OCI-LY1 (cell line): ENCODE results near the gene IFTAP.

Source experiments
- H2AFZ ChIP-seq: fragments of 200-600 bp; sonication (generic), shearing (Covaris generic); 2 replicates; pipeline ENCODE4 v1.6.0; 2014; ENCODE audit warnings: antibody characterized with exemption, mild to moderate bottlenecking, low read length
- H3F3A ChIP-seq: fragments of 200-600 bp; sonication (generic), shearing (Covaris generic); 2 replicates; pipeline ENCODE4 v1.6.0; 2014; ENCODE audit warnings: mild to moderate bottlenecking, antibody characterized with exemption, low read length, moderate library complexity; ENCODE audit not compliant: insufficient read depth
- H3K27ac ChIP-seq: fragments of 200-600 bp; sonication (generic); 2 replicates; pipeline ENCODE4 v1.5.1; 2014; ENCODE audit warnings: low read length, mixed run types, mild to moderate bottlenecking, low read depth; ENCODE audit not compliant: poor library complexity, severe bottlenecking
- H3K27me3 ChIP-seq: fragments of 200-600 bp; sonication (generic); 2 replicates; pipeline ENCODE4 v1.6.0; 2014; ENCODE audit warnings: antibody characterized with exemption, mild to moderate bottlenecking, low read length, moderate library complexity; ENCODE audit not compliant: insufficient read depth
- H3K36me3 ChIP-seq: fragments of 200-600 bp; sonication (generic); 2 replicates; pipeline ENCODE4 v1.6.1; 2014; ENCODE audit warnings: mild to moderate bottlenecking, antibody characterized with exemption, low read length, moderate library complexity, mixed read lengths; ENCODE audit not compliant: insufficient read depth
- H3K4me1 ChIP-seq: fragments of 200-600 bp; sonication (generic); 2 replicates; pipeline ENCODE4 v1.5.1; 2014; ENCODE audit warnings: mild to moderate bottlenecking, low read length, moderate library complexity; ENCODE audit not compliant: insufficient read depth, severe bottlenecking
- H3K4me2 ChIP-seq: fragments of 200-600 bp; sonication (generic), shearing (Covaris generic); 2 replicates; pipeline ENCODE4 v1.6.1; 2014; ENCODE audit warnings: low read length
- H3K4me3 ChIP-seq: fragments of 200-600 bp; sonication (generic); 2 replicates; pipeline ENCODE4 v1.5.1; 2014; ENCODE audit warnings: low read length, low read depth, mild to moderate bottlenecking, mixed read lengths; ENCODE audit not compliant: poor library complexity, severe bottlenecking
- H3K79me2 ChIP-seq: fragments of 200-600 bp; shearing (Covaris generic); 2 replicates; pipeline ENCODE4 v1.6.1; 2016; ENCODE audit warnings: mixed run types, low read length, mixed read lengths; ENCODE audit not compliant: insufficient read depth
- H3K9ac ChIP-seq: fragments of 200-600 bp; sonication (generic), shearing (Covaris generic); 2 replicates; pipeline ENCODE4 v1.6.1; 2014; ENCODE audit warnings: mild to moderate bottlenecking, low read length, mixed read lengths
- H3K9me2 ChIP-seq: fragments of 200-600 bp; sonication (generic), shearing (Covaris generic); 2 replicates; pipeline ENCODE4 v1.6.1; 2014; ENCODE audit warnings: low read depth, mild to moderate bottlenecking, low read length, mixed read lengths
- H3K9me3 ChIP-seq: fragments of 200-600 bp; shearing (Covaris generic); 2 replicates; pipeline ENCODE4 v1.6.1; 2014; ENCODE audit warnings: low read length, mixed read lengths
- H4K20me1 ChIP-seq: fragments of 200-600 bp; sonication (generic), shearing (Covaris generic); 2 replicates; pipeline ENCODE4 v1.6.0; 2016; ENCODE audit warnings: mild to moderate bottlenecking, low read length; ENCODE audit not compliant: insufficient read depth
- EZH2 ChIP-seq: fragments of 200-600 bp; sonication (generic), shearing (Covaris generic); IDR thresholded peaks from 2 replicates; pipeline ENCODE4 v1.8.0; 2017; ENCODE audit warnings: borderline replicate concordance, mixed run types, mild to moderate bottlenecking, antibody characterized with exemption, low read length, moderate library complexity, mixed read lengths
- TF ChIP-seq, protein P1 (sequence below): fragments of 200-600 bp; sonication (generic), shearing (Covaris generic); IDR thresholded peaks from 2 replicates; pipeline ENCODE4 v1.5.1; 2017; ENCODE audit warnings: mild to moderate bottlenecking, antibody characterized with exemption, low read length, moderate library complexity, mixed read lengths

Gene IFTAP

DNA sequence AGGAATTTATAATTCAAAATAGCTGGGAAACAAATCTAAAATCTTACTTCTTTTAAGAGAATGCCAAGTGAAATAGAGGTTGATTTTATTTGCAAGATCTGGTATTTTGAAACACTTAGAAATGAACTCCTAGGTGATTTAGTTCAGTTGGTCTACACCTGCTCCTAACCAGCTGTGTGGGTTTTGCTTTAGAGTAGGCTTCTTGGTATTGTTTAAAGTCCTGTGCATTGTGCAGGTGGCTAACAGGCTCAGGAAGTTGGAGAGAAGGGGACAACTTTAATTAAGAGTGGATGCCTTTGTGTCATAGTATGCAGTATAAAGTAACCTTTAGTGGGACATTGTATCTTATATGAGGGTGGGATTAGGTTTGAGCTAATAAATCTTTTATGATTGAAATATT, 7.8 kb downstream of the IFTAP start:
- TF ChIP-seq EZH2, result no peak
- Histone ChIP-seq H4K20me1 (no peaks in the 10 kb centered on the region), H3K27ac (peak overlapping the region; percentile 88), H3K79me2 (peaks cover 3% of the 10 kb centered on the region; the same call in 1 of the 2 replicates), H3K4me2 (0 out of 2 replicates have a peak overlapping the region, but pooled peaks have one; percentile 11), H2AFZ (no peak overlapping the region), H3K27me3 (no peaks in the 10 kb centered on the region), H3K36me3 (no peaks in the 10 kb centered on the region), H3K9ac (peak overlapping the region; percentile 25; the same call in 1 of the 2 replicates), H3K4me1 (peaks cover 92% of the 10 kb centered on the region), H3K9me3 (no peaks in the 10 kb centered on the region), H3F3A (no peaks in the 10 kb centered on the region), H3K4me3 (no peak overlapping the region), H3K9me2 (no peaks in the 10 kb centered on the region)

DNA sequence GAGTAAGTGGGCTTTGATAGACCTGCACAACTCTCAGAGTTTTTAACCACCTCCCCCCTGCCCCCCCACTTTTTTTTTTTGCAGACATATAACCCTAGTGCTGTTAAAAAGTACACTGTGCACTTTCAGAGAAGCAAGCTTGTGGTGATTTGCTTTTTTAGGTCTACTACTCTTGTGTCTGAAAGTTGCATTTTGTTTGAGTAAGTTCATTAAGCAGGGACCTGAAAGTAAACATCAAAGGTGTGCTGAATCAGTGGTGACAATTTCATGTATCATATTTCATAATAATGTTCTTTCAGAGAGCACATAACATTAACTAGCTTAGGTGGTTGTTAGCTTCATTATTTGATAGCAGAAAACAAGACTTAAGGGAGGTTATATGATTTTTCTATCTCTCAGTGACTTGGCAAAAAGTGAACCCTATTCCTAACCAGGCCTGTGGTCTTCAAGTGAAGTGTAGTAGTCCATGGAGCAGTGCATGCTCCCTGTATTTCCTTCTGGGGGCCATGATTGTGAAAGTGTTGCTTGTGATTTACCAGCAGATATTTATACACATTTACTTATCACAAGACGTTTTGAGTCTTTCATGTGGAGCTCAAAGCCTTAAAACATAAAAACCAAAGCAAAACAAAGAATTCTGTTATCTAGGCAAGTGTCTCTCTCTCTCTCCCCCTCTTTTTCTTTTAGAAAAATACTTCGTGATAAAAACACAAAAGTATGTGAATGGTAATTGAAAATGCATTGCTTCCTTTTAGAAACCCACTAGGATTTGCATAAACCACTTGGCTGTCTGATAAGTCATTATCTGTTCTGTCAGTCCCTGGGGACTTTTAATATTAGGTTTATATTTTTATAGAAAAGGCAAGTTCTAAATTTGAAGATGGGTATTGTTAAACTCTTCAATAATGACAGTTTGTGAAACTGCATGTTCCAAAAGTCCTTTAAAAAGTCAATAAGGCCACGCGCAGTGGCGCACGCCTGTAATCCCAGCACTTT, 11.2 kb downstream of the IFTAP start:
- Histone ChIP-seq H3K4me2 (no peak overlapping the region; the same call in 1 of the 2 replicates), H3K27me3 (no peaks in the 10 kb centered on the region), H4K20me1 (no peaks in the 10 kb centered on the region), H3K27ac (peak overlapping the region; percentile 88), H3K4me3 (no peak overlapping the region), H3K9me3 (no peaks in the 10 kb centered on the region), H3K9ac (peak overlapping the region; percentile 38; the same call in 1 of the 2 replicates), H3K9me2 (no peaks in the 10 kb centered on the region), H3K4me1 (peaks cover 86% of the 10 kb centered on the region), H3K79me2 (no peaks in the 10 kb centered on the region), H3K36me3 (no peaks in the 10 kb centered on the region), H3F3A (no peaks in the 10 kb centered on the region), H2AFZ (no peak overlapping the region)
- no peak for TF ChIP-seq EZH2
- TF ChIP-seq, protein P1, sequence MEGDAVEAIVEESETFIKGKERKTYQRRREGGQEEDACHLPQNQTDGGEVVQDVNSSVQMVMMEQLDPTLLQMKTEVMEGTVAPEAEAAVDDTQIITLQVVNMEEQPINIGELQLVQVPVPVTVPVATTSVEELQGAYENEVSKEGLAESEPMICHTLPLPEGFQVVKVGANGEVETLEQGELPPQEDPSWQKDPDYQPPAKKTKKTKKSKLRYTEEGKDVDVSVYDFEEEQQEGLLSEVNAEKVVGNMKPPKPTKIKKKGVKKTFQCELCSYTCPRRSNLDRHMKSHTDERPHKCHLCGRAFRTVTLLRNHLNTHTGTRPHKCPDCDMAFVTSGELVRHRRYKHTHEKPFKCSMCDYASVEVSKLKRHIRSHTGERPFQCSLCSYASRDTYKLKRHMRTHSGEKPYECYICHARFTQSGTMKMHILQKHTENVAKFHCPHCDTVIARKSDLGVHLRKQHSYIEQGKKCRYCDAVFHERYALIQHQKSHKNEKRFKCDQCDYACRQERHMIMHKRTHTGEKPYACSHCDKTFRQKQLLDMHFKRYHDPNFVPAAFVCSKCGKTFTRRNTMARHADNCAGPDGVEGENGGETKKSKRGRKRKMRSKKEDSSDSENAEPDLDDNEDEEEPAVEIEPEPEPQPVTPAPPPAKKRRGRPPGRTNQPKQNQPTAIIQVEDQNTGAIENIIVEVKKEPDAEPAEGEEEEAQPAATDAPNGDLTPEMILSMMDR, result no peak

DNA sequence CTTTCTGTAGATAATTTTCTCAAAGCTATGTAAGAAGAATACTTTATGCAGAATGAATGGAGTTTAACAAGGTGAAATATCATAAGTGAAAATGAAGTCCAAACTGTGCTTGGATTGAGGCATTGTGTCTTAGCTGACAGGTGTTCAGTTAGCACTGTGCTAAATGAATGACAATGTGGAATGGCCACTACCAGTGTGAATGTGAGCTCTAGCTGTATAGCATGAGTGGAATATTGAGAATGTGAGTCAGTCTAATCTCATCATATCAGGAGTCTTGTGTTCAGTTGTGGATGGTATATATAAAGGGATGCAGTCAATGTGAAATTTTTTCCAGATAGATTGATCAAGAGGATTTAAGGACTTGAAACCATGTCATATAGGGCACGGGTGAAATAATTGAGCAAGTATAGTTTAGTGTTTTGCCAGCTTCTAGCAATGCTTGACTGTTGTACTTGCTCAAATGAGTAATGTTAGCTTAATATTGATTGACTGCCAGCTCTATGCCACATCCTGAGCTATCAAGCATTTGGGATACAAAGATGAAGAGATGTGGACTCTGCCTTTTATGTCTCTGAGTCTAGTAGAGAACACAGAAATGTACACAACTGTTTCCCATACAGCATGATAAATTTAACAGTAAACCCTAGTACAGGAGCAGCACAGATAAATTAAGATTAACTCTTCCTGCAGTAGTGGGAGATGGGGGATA, 14.3 kb downstream of the IFTAP start:
- Histone ChIP-seq H3K9me2 (no peaks in the 10 kb centered on the region), H3K27me3 (no peaks in the 10 kb centered on the region), H3K9me3 (no peaks in the 10 kb centered on the region), H3K4me3 (no peak overlapping the region), H3F3A (no peaks in the 10 kb centered on the region), H4K20me1 (no peaks in the 10 kb centered on the region), H3K9ac (no peak overlapping the region), H2AFZ (no peak overlapping the region), H3K4me2 (no peak overlapping the region), H3K36me3 (no peaks in the 10 kb centered on the region), H3K27ac (peak overlapping the region; percentile 48), H3K79me2 (no peaks in the 10 kb centered on the region), H3K4me1 (peaks cover 81% of the 10 kb centered on the region)
- TF ChIP-seq, protein P1, result no peak
- TF ChIP-seq EZH2, result no peak
